WTC11 (cell line): ENCODE data around the gene GPR162. TPM values are rescaled to one million over a fixed set of nuclear protein-coding genes. Genes with fewer than 3 reads are reported as not detected.

Experiments used
- ATAC-seq: fragments of 200-7000 bp; cut with Tn5 transposase; 2 replicates; pipeline ENCODE4 v1.10.0; 2021; ENCODE audit warnings: mild to moderate bottlenecking, moderate library complexity
- CTCF ChIA-PET: fragments of 300-600 bp; sonication (Branson Sonifier 250); formaldehyde crosslinking; loops from one replicate; lab custom pipeline; 2021; ENCODE audit warnings: antibody characterized with exemption; lab: Charles Lee
- POLR2A ChIA-PET: fragments of 350-600 bp; sonication (Branson Sonifier 250); formaldehyde crosslinking; loops from one replicate; lab custom pipeline; 2021; ENCODE audit warnings: antibody characterized with exemption; lab: Charles Lee
- DNase-seq: peaks from one replicate; pipeline ENCODE4 v3.0.0; 2021; ENCODE audit warnings: low spot score
- H3K27ac Mint-ChIP-seq: 2 replicates; pipeline ENCODE4 v1.8.0; 2021; ENCODE audit warnings: mixed read lengths
- H3K27me3 Mint-ChIP-seq: 2 replicates; pipeline ENCODE4 v1.8.0; 2021; ENCODE audit warnings: low read depth, mild to moderate bottlenecking, moderate library complexity, mixed read lengths
- H3K36me3 Mint-ChIP-seq: 2 replicates; pipeline ENCODE4 v1.8.0; 2021; ENCODE audit warnings: mixed read lengths
- H3K4me1 Mint-ChIP-seq: 2 replicates; pipeline ENCODE4 v1.8.0; 2022; ENCODE audit warnings: mixed read lengths
- H3K4me3 Mint-ChIP-seq: 2 replicates; pipeline ENCODE4 v1.8.0; 2021; ENCODE audit warnings: mild to moderate bottlenecking, moderate library complexity, mixed read lengths
- H3K9me3 Mint-ChIP-seq: 2 replicates; pipeline ENCODE4 v1.8.0; 2021; ENCODE audit warnings: mixed read lengths
- ETV6 ChIP-seq: sonication (generic); formaldehyde crosslinking; IDR thresholded peaks from 2 replicates; pipeline ENCODE4 v1.8.1; 2022; ENCODE audit warnings: mild to moderate bottlenecking, missing genetic modification reagents
- FOXP1 ChIP-seq: sonication (generic); formaldehyde crosslinking; IDR thresholded peaks from 2 replicates; pipeline ENCODE4 v1.8.0; 2022; ENCODE audit warnings: missing genetic modification reagents, mild to moderate bottlenecking, moderate library complexity, borderline replicate concordance
- GABPB1 ChIP-seq: sonication (generic); formaldehyde crosslinking; IDR thresholded peaks from 2 replicates; pipeline ENCODE4 v1.8.1; 2023; ENCODE audit warnings: mild to moderate bottlenecking, missing genetic modification reagents
- GRHL2 ChIP-seq: fragments of 250-450 bp; sonication (Bioruptor Pico); IDR thresholded peaks from 2 replicates; pipeline ENCODE4 v1.8.0; 2022; ENCODE audit warnings: mild to moderate bottlenecking, moderate library complexity; ENCODE audit not compliant: insufficient replicate concordance, severe bottlenecking
- JUN ChIP-seq: sonication (generic); formaldehyde crosslinking; IDR thresholded peaks from 2 replicates; pipeline ENCODE4 v1.8.0; 2023; ENCODE audit warnings: mild to moderate bottlenecking, missing genetic modification reagents
- MXD4 ChIP-seq: fragments of 250-450 bp; sonication (Bioruptor Pico); IDR thresholded peaks from 2 replicates; pipeline ENCODE4 v1.8.0; 2021; ENCODE audit warnings: mild to moderate bottlenecking, moderate library complexity, borderline replicate concordance
- NFATC4 ChIP-seq: fragments of 250-450 bp; sonication (Bioruptor Pico); IDR thresholded peaks from 2 replicates; pipeline ENCODE4 v1.9.0; 2021; ENCODE audit warnings: mild to moderate bottlenecking
- NFYB ChIP-seq: sonication (generic); formaldehyde crosslinking; conservative IDR thresholded peaks from 2 replicates; pipeline ENCODE4 v1.8.0; 2022; ENCODE audit warnings: low read depth, missing genetic modification reagents
- NR2C2 ChIP-seq: sonication (generic); formaldehyde crosslinking; IDR thresholded peaks from 2 replicates; pipeline ENCODE4 v1.8.0; 2022; ENCODE audit warnings: mild to moderate bottlenecking, missing genetic modification reagents
- NR3C1 ChIP-seq: sonication (generic); formaldehyde crosslinking; conservative IDR thresholded peaks from 2 replicates; pipeline ENCODE4 v1.8.1; 2023; ENCODE audit warnings: low read depth, mild to moderate bottlenecking, missing genetic modification reagents
- TP53 ChIP-seq: sonication (generic); formaldehyde crosslinking; IDR thresholded peaks from 2 replicates; pipeline ENCODE4 v1.8.1; 2023; ENCODE audit warnings: mild to moderate bottlenecking, missing genetic modification reagents
- ZNF121 ChIP-seq: sonication (generic); formaldehyde crosslinking; IDR thresholded peaks from 2 replicates; pipeline ENCODE4 v1.8.0; 2023; ENCODE audit warnings: missing genetic modification reagents
- ZNF423 ChIP-seq: fragments of 250-450 bp; sonication (Bioruptor Pico); IDR thresholded peaks from 2 replicates; pipeline ENCODE4 v2.1.2; 2022; ENCODE audit warnings: mild to moderate bottlenecking, moderate library complexity
- total RNA-seq: library from RNA; stranded (reverse); gene quantifications from 3 replicates; pipeline ENCODE4 v1.2.3, GENCODE V29; 2021
- TF ChIP-seq, protein P1 (sequence below): sonication (generic); formaldehyde crosslinking; IDR thresholded peaks from 2 replicates; pipeline ENCODE4 v1.8.1; 2022; ENCODE audit warnings: mild to moderate bottlenecking, missing genetic modification reagents, moderate library complexity, borderline replicate concordance
- TF ChIP-seq, protein P2 (sequence below): sonication (generic); formaldehyde crosslinking; IDR thresholded peaks from 2 replicates; pipeline ENCODE4 v1.8.0; 2022; ENCODE audit warnings: mild to moderate bottlenecking, missing genetic modification reagents
- TF ChIP-seq, protein P3 (sequence below): sonication (generic); formaldehyde crosslinking; IDR thresholded peaks from 2 replicates; pipeline ENCODE4 v1.8.1; 2023; ENCODE audit warnings: mild to moderate bottlenecking, missing genetic modification reagents, moderate library complexity
- TF ChIP-seq, protein P4 (sequence below): sonication (generic); formaldehyde crosslinking; IDR thresholded peaks from 2 replicates; pipeline ENCODE4 v1.8.0; 2022; ENCODE audit warnings: mild to moderate bottlenecking, missing genetic modification reagents
- TF ChIP-seq, protein P5 (sequence below): sonication (generic); formaldehyde crosslinking; IDR thresholded peaks from 2 replicates; pipeline ENCODE4 v1.8.0; 2023; ENCODE audit warnings: mild to moderate bottlenecking, missing genetic modification reagents
- TF ChIP-seq, protein P6 (sequence below): sonication (generic); formaldehyde crosslinking; IDR thresholded peaks from 2 replicates; pipeline ENCODE4 v1.8.1; 2023; ENCODE audit warnings: mild to moderate bottlenecking, moderate library complexity, missing genetic modification reagents
- TF ChIP-seq, protein P7 (sequence below): fragments of 250-450 bp; sonication (Bioruptor Pico); IDR thresholded peaks from 2 replicates; pipeline ENCODE4 v1.9.0; 2021; ENCODE audit warnings: mild to moderate bottlenecking

Gene GPR162
- total RNA-seq, 1 experiment from 2014 or later: 7.3 TPM

DNA sequence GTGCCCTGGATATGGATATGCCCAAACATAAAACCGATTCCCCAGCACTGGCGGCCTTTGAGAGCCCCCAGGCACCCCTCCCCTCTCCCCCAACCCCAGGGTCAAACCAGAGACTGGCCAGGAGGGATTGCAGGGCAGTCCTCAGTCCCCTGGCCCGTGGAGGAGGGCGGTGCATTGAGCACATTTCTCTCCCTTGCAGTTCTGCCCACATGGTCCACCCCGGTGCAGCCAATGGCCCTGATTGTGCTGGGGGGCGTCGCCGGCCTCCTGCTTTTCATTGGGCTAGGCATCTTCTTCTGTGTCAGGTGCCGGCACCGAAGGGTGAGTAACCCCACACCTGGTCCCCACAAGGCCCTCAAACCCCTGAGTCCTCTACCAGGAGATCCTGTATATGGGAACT lies 3.4 kb upstream of the GPR162 start:
- Mint-ChIP-seq H3K27ac (no peak overlapping the region; the same call in 1 of the 2 replicates), H3K4me3 (peak overlapping the region; percentile 56), H3K36me3 (no peaks in the 10 kb centered on the region), H3K4me1 (peaks cover 49% of the 10 kb centered on the region), H3K9me3 (no peaks in the 10 kb centered on the region), H3K27me3 (peaks cover 62% of the 10 kb centered on the region)
- TF ChIP-seq ZNF121: no peak
- TF ChIP-seq, protein P1, sequence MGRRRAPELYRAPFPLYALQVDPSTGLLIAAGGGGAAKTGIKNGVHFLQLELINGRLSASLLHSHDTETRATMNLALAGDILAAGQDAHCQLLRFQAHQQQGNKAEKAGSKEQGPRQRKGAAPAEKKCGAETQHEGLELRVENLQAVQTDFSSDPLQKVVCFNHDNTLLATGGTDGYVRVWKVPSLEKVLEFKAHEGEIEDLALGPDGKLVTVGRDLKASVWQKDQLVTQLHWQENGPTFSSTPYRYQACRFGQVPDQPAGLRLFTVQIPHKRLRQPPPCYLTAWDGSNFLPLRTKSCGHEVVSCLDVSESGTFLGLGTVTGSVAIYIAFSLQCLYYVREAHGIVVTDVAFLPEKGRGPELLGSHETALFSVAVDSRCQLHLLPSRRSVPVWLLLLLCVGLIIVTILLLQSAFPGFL (CRISPR knock-in tag): no peak
- TF ChIP-seq FOXP1: no peak
- no peak for TF ChIP-seq ZNF423 (CRISPR knock-in tag)
- TF ChIP-seq GABPB1 (CRISPR knock-in tag): no peak
- TF ChIP-seq, protein P2, sequence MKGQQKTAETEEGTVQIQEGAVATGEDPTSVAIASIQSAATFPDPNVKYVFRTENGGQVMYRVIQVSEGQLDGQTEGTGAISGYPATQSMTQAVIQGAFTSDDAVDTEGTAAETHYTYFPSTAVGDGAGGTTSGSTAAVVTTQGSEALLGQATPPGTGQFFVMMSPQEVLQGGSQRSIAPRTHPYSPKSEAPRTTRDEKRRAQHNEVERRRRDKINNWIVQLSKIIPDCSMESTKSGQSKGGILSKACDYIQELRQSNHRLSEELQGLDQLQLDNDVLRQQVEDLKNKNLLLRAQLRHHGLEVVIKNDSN (CRISPR knock-in tag): peak; percentile 63; the same call in 1 of the 2 replicates
- TF ChIP-seq NFYB (CRISPR knock-in tag): peak; percentile 63
- TF ChIP-seq, protein P3, sequence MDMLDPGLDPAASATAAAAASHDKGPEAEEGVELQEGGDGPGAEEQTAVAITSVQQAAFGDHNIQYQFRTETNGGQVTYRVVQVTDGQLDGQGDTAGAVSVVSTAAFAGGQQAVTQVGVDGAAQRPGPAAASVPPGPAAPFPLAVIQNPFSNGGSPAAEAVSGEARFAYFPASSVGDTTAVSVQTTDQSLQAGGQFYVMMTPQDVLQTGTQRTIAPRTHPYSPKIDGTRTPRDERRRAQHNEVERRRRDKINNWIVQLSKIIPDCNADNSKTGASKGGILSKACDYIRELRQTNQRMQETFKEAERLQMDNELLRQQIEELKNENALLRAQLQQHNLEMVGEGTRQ (CRISPR knock-in tag): peak; percentile 70
- no peak for TF ChIP-seq MXD4
- TF ChIP-seq, protein P4, sequence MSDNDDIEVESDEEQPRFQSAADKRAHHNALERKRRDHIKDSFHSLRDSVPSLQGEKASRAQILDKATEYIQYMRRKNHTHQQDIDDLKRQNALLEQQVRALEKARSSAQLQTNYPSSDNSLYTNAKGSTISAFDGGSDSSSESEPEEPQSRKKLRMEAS (CRISPR knock-in tag): peak; percentile 21; the same call in 1 of the 2 replicates
- TF ChIP-seq, protein P5, sequence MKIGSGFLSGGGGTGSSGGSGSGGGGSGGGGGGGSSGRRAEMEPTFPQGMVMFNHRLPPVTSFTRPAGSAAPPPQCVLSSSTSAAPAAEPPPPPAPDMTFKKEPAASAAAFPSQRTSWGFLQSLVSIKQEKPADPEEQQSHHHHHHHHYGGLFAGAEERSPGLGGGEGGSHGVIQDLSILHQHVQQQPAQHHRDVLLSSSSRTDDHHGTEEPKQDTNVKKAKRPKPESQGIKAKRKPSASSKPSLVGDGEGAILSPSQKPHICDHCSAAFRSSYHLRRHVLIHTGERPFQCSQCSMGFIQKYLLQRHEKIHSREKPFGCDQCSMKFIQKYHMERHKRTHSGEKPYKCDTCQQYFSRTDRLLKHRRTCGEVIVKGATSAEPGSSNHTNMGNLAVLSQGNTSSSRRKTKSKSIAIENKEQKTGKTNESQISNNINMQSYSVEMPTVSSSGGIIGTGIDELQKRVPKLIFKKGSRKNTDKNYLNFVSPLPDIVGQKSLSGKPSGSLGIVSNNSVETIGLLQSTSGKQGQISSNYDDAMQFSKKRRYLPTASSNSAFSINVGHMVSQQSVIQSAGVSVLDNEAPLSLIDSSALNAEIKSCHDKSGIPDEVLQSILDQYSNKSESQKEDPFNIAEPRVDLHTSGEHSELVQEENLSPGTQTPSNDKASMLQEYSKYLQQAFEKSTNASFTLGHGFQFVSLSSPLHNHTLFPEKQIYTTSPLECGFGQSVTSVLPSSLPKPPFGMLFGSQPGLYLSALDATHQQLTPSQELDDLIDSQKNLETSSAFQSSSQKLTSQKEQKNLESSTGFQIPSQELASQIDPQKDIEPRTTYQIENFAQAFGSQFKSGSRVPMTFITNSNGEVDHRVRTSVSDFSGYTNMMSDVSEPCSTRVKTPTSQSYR (CRISPR knock-in tag): no peak
- TF ChIP-seq GRHL2 (CRISPR knock-in tag): no peak
- TF ChIP-seq NR3C1 (CRISPR knock-in tag): no peak
- peak; percentile 47 for ATAC-seq
- ChIA-PET CTCF (interaction anchor here (0.6 to 2.4 kb wide), 2 partner anchors 64 to 94 kb away, joined by 3 to 8 read pairs; partner anchors contain the start of gene COPS7A), POLR2A (interaction anchor here (1.1 to 1.5 kb wide), 2 partner anchors 49 to 66 kb away, joined by 3 to 5 read pairs; partner anchors contain the start of gene MLF2)
- DNase-seq: peak; percentile 74

DNA sequence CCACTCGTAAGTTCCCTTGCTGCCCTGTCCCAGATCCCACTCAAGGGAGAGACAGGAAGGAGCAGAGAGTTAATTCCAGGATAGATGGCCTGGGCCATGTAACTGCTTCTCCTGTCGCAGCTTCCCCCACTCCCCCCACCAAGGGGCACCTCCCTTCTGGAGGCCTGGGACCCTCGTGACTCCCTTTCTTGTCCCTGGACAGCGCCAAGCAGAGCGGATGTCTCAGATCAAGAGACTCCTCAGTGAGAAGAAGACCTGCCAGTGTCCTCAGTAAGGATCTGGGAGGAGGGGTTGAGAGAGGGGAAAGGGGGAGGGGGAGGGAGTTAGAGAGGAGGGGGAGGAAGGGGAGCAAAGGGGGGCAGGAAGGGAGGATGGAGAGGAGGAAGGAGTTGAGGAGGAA lies 3.0 kb upstream of the GPR162 start:
- DNase-seq: no peak
- Mint-ChIP-seq H3K27ac (no peak overlapping the region; the same call in 1 of the 2 replicates), H3K4me1 (peaks cover 51% of the 10 kb centered on the region), H3K9me3 (no peaks in the 10 kb centered on the region), H3K36me3 (no peaks in the 10 kb centered on the region), H3K27me3 (peaks cover 63% of the 10 kb centered on the region), H3K4me3 (peak overlapping the region; percentile 56)
- ATAC-seq: no peak
- ChIA-PET CTCF (interaction anchor here (0.6 to 2.4 kb wide), 3 partner anchors 65 to 1325 kb away, joined by 3 to 8 read pairs (median 3); partner anchors contain the start of gene COPS7A), POLR2A (interaction anchor here (1.1 to 1.5 kb wide), 2 partner anchors 49 to 66 kb away, joined by 3 to 5 read pairs; partner anchors contain the start of gene MLF2)
- TF ChIP-seq, protein P6, sequence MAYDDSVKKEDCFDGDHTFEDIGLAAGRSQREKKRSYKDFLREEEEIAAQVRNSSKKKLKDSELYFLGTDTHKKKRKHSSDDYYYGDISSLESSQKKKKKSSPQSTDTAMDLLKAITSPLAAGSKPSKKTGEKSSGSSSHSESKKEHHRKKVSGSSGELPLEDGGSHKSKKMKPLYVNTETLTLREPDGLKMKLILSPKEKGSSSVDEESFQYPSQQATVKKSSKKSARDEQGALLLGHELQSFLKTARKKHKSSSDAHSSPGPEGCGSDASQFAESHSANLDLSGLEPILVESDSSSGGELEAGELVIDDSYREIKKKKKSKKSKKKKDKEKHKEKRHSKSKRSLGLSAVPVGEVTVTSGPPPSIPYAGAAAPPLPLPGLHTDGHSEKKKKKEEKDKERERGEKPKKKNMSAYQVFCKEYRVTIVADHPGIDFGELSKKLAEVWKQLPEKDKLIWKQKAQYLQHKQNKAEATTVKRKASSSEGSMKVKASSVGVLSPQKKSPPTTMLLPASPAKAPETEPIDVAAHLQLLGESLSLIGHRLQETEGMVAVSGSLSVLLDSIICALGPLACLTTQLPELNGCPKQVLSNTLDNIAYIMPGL: no peak
- TF ChIP-seq NFATC4 (CRISPR knock-in tag) (no peak), TP53 (CRISPR knock-in tag) (no peak), ETV6 (CRISPR knock-in tag) (no peak), NR2C2 (no peak), JUN (CRISPR knock-in tag) (no peak)
- TF ChIP-seq, protein P7, sequence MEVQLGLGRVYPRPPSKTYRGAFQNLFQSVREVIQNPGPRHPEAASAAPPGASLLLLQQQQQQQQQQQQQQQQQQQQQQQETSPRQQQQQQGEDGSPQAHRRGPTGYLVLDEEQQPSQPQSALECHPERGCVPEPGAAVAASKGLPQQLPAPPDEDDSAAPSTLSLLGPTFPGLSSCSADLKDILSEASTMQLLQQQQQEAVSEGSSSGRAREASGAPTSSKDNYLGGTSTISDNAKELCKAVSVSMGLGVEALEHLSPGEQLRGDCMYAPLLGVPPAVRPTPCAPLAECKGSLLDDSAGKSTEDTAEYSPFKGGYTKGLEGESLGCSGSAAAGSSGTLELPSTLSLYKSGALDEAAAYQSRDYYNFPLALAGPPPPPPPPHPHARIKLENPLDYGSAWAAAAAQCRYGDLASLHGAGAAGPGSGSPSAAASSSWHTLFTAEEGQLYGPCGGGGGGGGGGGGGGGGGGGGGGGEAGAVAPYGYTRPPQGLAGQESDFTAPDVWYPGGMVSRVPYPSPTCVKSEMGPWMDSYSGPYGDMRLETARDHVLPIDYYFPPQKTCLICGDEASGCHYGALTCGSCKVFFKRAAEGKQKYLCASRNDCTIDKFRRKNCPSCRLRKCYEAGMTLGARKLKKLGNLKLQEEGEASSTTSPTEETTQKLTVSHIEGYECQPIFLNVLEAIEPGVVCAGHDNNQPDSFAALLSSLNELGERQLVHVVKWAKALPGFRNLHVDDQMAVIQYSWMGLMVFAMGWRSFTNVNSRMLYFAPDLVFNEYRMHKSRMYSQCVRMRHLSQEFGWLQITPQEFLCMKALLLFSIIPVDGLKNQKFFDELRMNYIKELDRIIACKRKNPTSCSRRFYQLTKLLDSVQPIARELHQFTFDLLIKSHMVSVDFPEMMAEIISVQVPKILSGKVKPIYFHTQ (CRISPR knock-in tag): no peak
- TF ChIP-seq, protein P2 (CRISPR knock-in tag): no peak
